T-helper 2 cell treated with Interferon-gamma antibody and Interleukin-4, amounts not matched to agents 5 μg/mL and 100 μg/mL, for 36 hours (primary cell): ENCODE results near the gene POU6F2.
"Not testable (repeated sequence)": the region's sequence is repeated elsewhere in the genome, so short reads cannot be mapped to it uniquely, and the experiment has no call there.

ENCODE experiments used
- DNase-seq: peaks from one replicate; pipeline ENCODE4 v3.0.0; 2021; ENCODE audit warnings: low spot score
- H3K27ac Mint-ChIP-seq: one replicate; pipeline ENCODE4 v1.8.0; 2021; ENCODE audit warnings: mild to moderate bottlenecking, mixed read lengths
- H3K27me3 Mint-ChIP-seq: one replicate; pipeline ENCODE4 v1.8.0; 2021; ENCODE audit warnings: low read depth, mixed read lengths
- H3K36me3 Mint-ChIP-seq: one replicate; pipeline ENCODE4 v1.8.0; 2021; ENCODE audit warnings: low read depth, mixed read lengths
- H3K4me1 Mint-ChIP-seq: one replicate; pipeline ENCODE4 v1.8.0; 2021; ENCODE audit warnings: low read depth, mixed read lengths
- H3K4me3 Mint-ChIP-seq: one replicate; pipeline ENCODE4 v1.8.0; 2022; ENCODE audit warnings: mild to moderate bottlenecking, moderate library complexity, mixed read lengths
- H3K9me3 Mint-ChIP-seq: one replicate; pipeline ENCODE4 v1.8.0; 2021; ENCODE audit warnings: mixed read lengths

Gene POU6F2

GRCh38 chr7:39357648-39358047 is 379.9 kb downstream of the POU6F2 start:
- DNase-seq, result no peak
- H3K4me1 Mint-ChIP-seq, result peaks cover 2% of the 10 kb centered on the region
- H3K27ac Mint-ChIP-seq, result no peak overlapping the region
- no peaks in the 10 kb centered on the region for H3K27me3 Mint-ChIP-seq
- no peaks in the 10 kb centered on the region for H3K9me3 Mint-ChIP-seq
- no peaks in the 10 kb centered on the region for H3K36me3 Mint-ChIP-seq
- no peak overlapping the region for H3K4me3 Mint-ChIP-seq

GRCh38 chr7:39360038-39360437 is 382.3 kb downstream of the POU6F2 start:
- no peak for DNase-seq
- no peaks in the 10 kb centered on the region for H3K9me3 Mint-ChIP-seq

GRCh38 chr7:39360766-39361165 is 383.1 kb downstream of the POU6F2 start:
- H3K4me1 Mint-ChIP-seq, result no peaks in the 10 kb centered on the region
- H3K9me3 Mint-ChIP-seq, result no peaks in the 10 kb centered on the region
- no peak for DNase-seq
- H3K27me3 Mint-ChIP-seq, result no peaks in the 10 kb centered on the region
- no peak overlapping the region for H3K4me3 Mint-ChIP-seq
- no peaks in the 10 kb centered on the region for H3K36me3 Mint-ChIP-seq
- no peak overlapping the region for H3K27ac Mint-ChIP-seq

More at GRCh38 chr7:39360038-39360437, 382.3 kb downstream of the POU6F2 start:
- Mint-ChIP-seq H3K4me1 (peaks cover 2% of the 10 kb centered on the region), H3K36me3 (no peaks in the 10 kb centered on the region), H3K4me3 (no peak overlapping the region), H3K27me3 (no peaks in the 10 kb centered on the region), H3K27ac (no peak overlapping the region)

- H3K36me3 Mint-ChIP-seq, result no peaks in the 10 kb centered on the region
- no peaks in the 10 kb centered on the region for H3K9me3 Mint-ChIP-seq
- H3K27me3 Mint-ChIP-seq, result no peaks in the 10 kb centered on the region
- H3K27ac Mint-ChIP-seq, result no peak overlapping the region
- H3K4me3 Mint-ChIP-seq, result no peak overlapping the region
- DNase-seq, result no peak
- H3K4me1 Mint-ChIP-seq, result no peaks in the 10 kb centered on the region
These were observed 388.1 kb downstream of the POU6F2 start for GRCh38 chr7:39365751-39366295.

GRCh38 chr7:39367451-39367850 is 389.7 kb downstream of the POU6F2 start:
- Mint-ChIP-seq H3K4me1 (no peaks in the 10 kb centered on the region), H3K27me3 (no peaks in the 10 kb centered on the region), H3K27ac (no peak overlapping the region), H3K9me3 (no peaks in the 10 kb centered on the region), H3K4me3 (no peak overlapping the region), H3K36me3 (no peaks in the 10 kb centered on the region)
- no peak for DNase-seq

- H3K36me3 Mint-ChIP-seq, result no peaks in the 10 kb centered on the region
- no peaks in the 10 kb centered on the region for H3K27me3 Mint-ChIP-seq
- H3K27ac Mint-ChIP-seq, result no peak overlapping the region
- H3K9me3 Mint-ChIP-seq, result no peaks in the 10 kb centered on the region
- H3K4me1 Mint-ChIP-seq, result no peaks in the 10 kb centered on the region
- no peak for DNase-seq
- H3K4me3 Mint-ChIP-seq, result no peak overlapping the region
These were observed 390.2 kb downstream of the POU6F2 start for GRCh38 chr7:39367943-39368342.

- no peaks in the 10 kb centered on the region for H3K9me3 Mint-ChIP-seq
- H3K4me1 Mint-ChIP-seq, result no peaks in the 10 kb centered on the region
- no peaks in the 10 kb centered on the region for H3K36me3 Mint-ChIP-seq
- H3K27ac Mint-ChIP-seq, result no peak overlapping the region
- H3K27me3 Mint-ChIP-seq, result peaks cover 4% of the 10 kb centered on the region
- DNase-seq, result no peak
- no peak overlapping the region for H3K4me3 Mint-ChIP-seq
These were observed 394.7 kb downstream of the POU6F2 start for GRCh38 chr7:39372383-39372782.

GRCh38 chr7:39374436-39375040 is 396.8 kb downstream of the POU6F2 start:
- no peaks in the 10 kb centered on the region for H3K9me3 Mint-ChIP-seq
- H3K27me3 Mint-ChIP-seq, result peaks cover 4% of the 10 kb centered on the region
- H3K4me1 Mint-ChIP-seq, result no peaks in the 10 kb centered on the region
- H3K4me3 Mint-ChIP-seq, result no peak overlapping the region
- no peak overlapping the region for H3K27ac Mint-ChIP-seq
- no peaks in the 10 kb centered on the region for H3K36me3 Mint-ChIP-seq
- DNase-seq, result no peak

GRCh38 chr7:39375047-39375873 is 397.6 kb downstream of the POU6F2 start:
- H3K9me3 Mint-ChIP-seq, result no peaks in the 10 kb centered on the region
- H3K4me1 Mint-ChIP-seq, result no peaks in the 10 kb centered on the region
- H3K4me3 Mint-ChIP-seq, result no peak overlapping the region
- H3K27me3 Mint-ChIP-seq, result peaks cover 4% of the 10 kb centered on the region
- no peak overlapping the region for H3K27ac Mint-ChIP-seq
- H3K36me3 Mint-ChIP-seq, result no peaks in the 10 kb centered on the region
- no peak for DNase-seq

GRCh38 chr7:39375874-39376190 is 398.1 kb downstream of the POU6F2 start:
- Mint-ChIP-seq H3K27ac (no peak overlapping the region), H3K9me3 (no peaks in the 10 kb centered on the region), H3K27me3 (peaks cover 4% of the 10 kb centered on the region), H3K36me3 (no peaks in the 10 kb centered on the region), H3K4me1 (no peaks in the 10 kb centered on the region), H3K4me3 (no peak overlapping the region)
- no peak for DNase-seq

- not testable (repeated sequence) for H3K4me1 Mint-ChIP-seq, H3K27me3 Mint-ChIP-seq, DNase-seq, H3K9me3 Mint-ChIP-seq, H3K36me3 Mint-ChIP-seq, H3K4me3 Mint-ChIP-seq, H3K27ac Mint-ChIP-seq
These were observed 399.2 kb downstream of the POU6F2 start for GRCh38 chr7:39376881-39377280.

- Mint-ChIP-seq H3K4me3 (no peak overlapping the region), H3K27ac (no peak overlapping the region), H3K4me1 (no peaks in the 10 kb centered on the region), H3K9me3 (no peaks in the 10 kb centered on the region), H3K27me3 (peaks cover 2% of the 10 kb centered on the region), H3K36me3 (no peaks in the 10 kb centered on the region)
- no peak for DNase-seq
These were observed 401.7 kb downstream of the POU6F2 start for GRCh38 chr7:39379416-39379815.

- no peaks in the 10 kb centered on the region for H3K4me1 Mint-ChIP-seq
- H3K27me3 Mint-ChIP-seq, result peaks cover 3% of the 10 kb centered on the region
- no peak for DNase-seq
- no peaks in the 10 kb centered on the region for H3K36me3 Mint-ChIP-seq
- H3K4me3 Mint-ChIP-seq, result no peak overlapping the region
- H3K27ac Mint-ChIP-seq, result no peak overlapping the region
- no peaks in the 10 kb centered on the region for H3K9me3 Mint-ChIP-seq
These were observed 405.4 kb downstream of the POU6F2 start for GRCh38 chr7:39383136-39383535.

- no peak overlapping the region for H3K4me3 Mint-ChIP-seq
- no peak overlapping the region for H3K27ac Mint-ChIP-seq
- no peak for DNase-seq
- no peaks in the 10 kb centered on the region for H3K36me3 Mint-ChIP-seq
- no peaks in the 10 kb centered on the region for H3K4me1 Mint-ChIP-seq
- H3K27me3 Mint-ChIP-seq, result peaks cover 5% of the 10 kb centered on the region
- H3K9me3 Mint-ChIP-seq, result no peaks in the 10 kb centered on the region
These were observed 406.7 kb downstream of the POU6F2 start for GRCh38 chr7:39384386-39384785.
